ENCODE measurements around the gene DENND10. TPM values are rescaled to one million over a fixed set of nuclear protein-coding genes. Genes with fewer than 3 reads are reported as not detected.
"Not testable (repeated sequence)": the region's sequence is repeated elsewhere in the genome, so short reads cannot be mapped to it uniquely, and the experiment has no call there.

The DENND10 gene
- total and polyA plus RNA-seq, 5 donors = 14.1 to 27.9 (median 24.6) TPM

- no peaks in the 10 kb centered on the region for H3K4me1 ChIP-seq (ENCODE audit: control insufficient read depth, insufficient read depth, low read length)
- H3K9me3 ChIP-seq (ENCODE audit: control insufficient read depth, low read length) = no peaks in the 10 kb centered on the region
- no peaks in the 10 kb centered on the region for H3K27me3 ChIP-seq (ENCODE audit: control insufficient read depth, insufficient read depth)
- peak; percentile 93 for ATAC-seq
- DNase-seq = peak; percentile 79 to 90 (median 89)
- intact Hi-C loops (cut with DNase I) = loop anchor here in 1 of 4 donors (5.0 kb wide), 1 partner anchor 48 kb away; no protein-coding TSS in a partner anchor
- WGBS = under 1% methylated on average over 48 of the region's 48 CpGs
- H3K27ac ChIP-seq (ENCODE audit: low read length) = peak overlapping the region; percentile 92
- H3K4me3 ChIP-seq (ENCODE audit: low read length) = peak overlapping the region; percentile 79
These were observed 24.1 kb upstream of the DENND10 start for GRCh38 chr10:119079599-119080520.

- H3K4me3 ChIP-seq (ENCODE audit: low read length) = peak within 1 kb of the TSS; percentile 79
- DNase-seq = peak; percentile 94 to 98 (median 97)
- no peaks in the 10 kb centered on the region for H3K4me1 ChIP-seq (ENCODE audit: control insufficient read depth, insufficient read depth, low read length)
- intact Hi-C loops (cut with DNase I) = no loop called here
- ATAC-seq = peak; percentile 98
- no peaks in the 10 kb centered on the region for H3K27me3 ChIP-seq (ENCODE audit: control insufficient read depth, insufficient read depth)
- H3K27ac ChIP-seq (ENCODE audit: low read length) = peak within 1 kb of the TSS; percentile 92
- under 1% methylated on average over 74 of the region's 74 CpGs for WGBS
- no peaks in the 10 kb centered on the region for H3K9me3 ChIP-seq (ENCODE audit: control insufficient read depth, low read length)
These were observed 23.2 kb upstream of the DENND10 start, which contains the start of gene EIF3A for GRCh38 chr10:119080521-119081259. Gene EIF3A (minus strand): TSS chr10:119080817. CDS start chr10:119080676, 141 bp downstream.

- ATAC-seq = no peak
- no peak for DNase-seq
These were observed 19.0 kb upstream of the DENND10 start for GRCh38 chr10:119084896-119085295.

GRCh38 chr10:119087271-119087882, 16.5 kb upstream of the DENND10 start:
- H3K4me1 ChIP-seq (ENCODE audit: control insufficient read depth, insufficient read depth, low read length) = no peaks in the 10 kb centered on the region
- 59% methylated on average over 4 of the region's 4 CpGs for whole genome bisulfite sequencing
- no peak overlapping the region for H3K27ac ChIP-seq (ENCODE audit: low read length)
- DNase-seq (no peak), ATAC-seq (no peak)
- no peaks in the 10 kb centered on the region for H3K27me3 ChIP-seq (ENCODE audit: control insufficient read depth, insufficient read depth)
- intact Hi-C loops (cut with DNase I) = no loop called here
- H3K4me3 ChIP-seq (ENCODE audit: low read length) = no peak overlapping the region
- no peaks in the 10 kb centered on the region for H3K9me3 ChIP-seq (ENCODE audit: control insufficient read depth, low read length)

More at GRCh38 chr10:119084896-119085295, 19.0 kb upstream of the DENND10 start:
- 91% methylated on average over 11 of the region's 11 CpGs for WGBS
- Histone ChIP-seq H3K9me3 (ENCODE audit: control insufficient read depth, low read length) (no peaks in the 10 kb centered on the region), H3K27ac (ENCODE audit: low read length) (no peak overlapping the region), H3K4me1 (ENCODE audit: control insufficient read depth, insufficient read depth, low read length) (no peaks in the 10 kb centered on the region), H3K4me3 (ENCODE audit: low read length) (no peak overlapping the region), H3K27me3 (ENCODE audit: control insufficient read depth, insufficient read depth) (no peaks in the 10 kb centered on the region)
- intact Hi-C loops (cut with DNase I) = no loop called here

- intact Hi-C loops (cut with DNase I) = no loop called here
- WGBS = 84% methylated on average over 13 of the region's 13 CpGs
- no peaks in the 10 kb centered on the region for H3K9me3 ChIP-seq (ENCODE audit: control insufficient read depth, low read length)
- no peaks in the 10 kb centered on the region for H3K27me3 ChIP-seq (ENCODE audit: control insufficient read depth, insufficient read depth)
- DNase-seq (no peak), ATAC-seq (no peak)
- H3K4me1 ChIP-seq (ENCODE audit: control insufficient read depth, insufficient read depth, low read length) = no peaks in the 10 kb centered on the region
- no peak overlapping the region for H3K27ac ChIP-seq (ENCODE audit: low read length)
- no peak overlapping the region for H3K4me3 ChIP-seq (ENCODE audit: low read length)
These were observed 13.7 kb upstream of the DENND10 start for GRCh38 chr10:119090026-119090795.

GRCh38 chr10:119090968-119091367, 12.9 kb upstream of the DENND10 start:
- no peak for ATAC-seq
- intact Hi-C loops (cut with DNase I) = no loop called here

GRCh38 chr10:119095640-119096039, 8.3 kb upstream of the DENND10 start:
- WGBS = 84% methylated on average over 4 of the region's 4 CpGs

More at GRCh38 chr10:119090968-119091367, 12.9 kb upstream of the DENND10 start:
- no peaks in the 10 kb centered on the region for H3K9me3 ChIP-seq (ENCODE audit: control insufficient read depth, low read length)
- no peak overlapping the region for H3K27ac ChIP-seq (ENCODE audit: low read length)
- 72% methylated on average over 5 of the region's 5 CpGs for WGBS
- no peak for DNase-seq
- H3K4me1 ChIP-seq (ENCODE audit: control insufficient read depth, insufficient read depth, low read length) = no peaks in the 10 kb centered on the region
- no peak overlapping the region for H3K4me3 ChIP-seq (ENCODE audit: low read length)
- H3K27me3 ChIP-seq (ENCODE audit: control insufficient read depth, insufficient read depth) = no peaks in the 10 kb centered on the region

GRCh38 chr10:119096641-119097415, 7.1 kb upstream of the DENND10 start:
- H3K4me1 ChIP-seq (ENCODE audit: control insufficient read depth, insufficient read depth, low read length); intact Hi-C loops (cut with DNase I); DNase-seq; ATAC-seq; H3K27ac ChIP-seq (ENCODE audit: low read length); H3K4me3 ChIP-seq (ENCODE audit: low read length); H3K9me3 ChIP-seq (ENCODE audit: control insufficient read depth, low read length); H3K27me3 ChIP-seq (ENCODE audit: control insufficient read depth, insufficient read depth): not testable (repeated sequence)
- 96% methylated on average over 12 of the region's 12 CpGs for WGBS

More at GRCh38 chr10:119095640-119096039, 8.3 kb upstream of the DENND10 start:
- intact Hi-C loops (cut with DNase I) = no loop called here
- H3K9me3 ChIP-seq (ENCODE audit: control insufficient read depth, low read length) = no peaks in the 10 kb centered on the region
- no peak overlapping the region for H3K27ac ChIP-seq (ENCODE audit: low read length)
- no peak overlapping the region for H3K4me3 ChIP-seq (ENCODE audit: low read length)
- no peaks in the 10 kb centered on the region for H3K4me1 ChIP-seq (ENCODE audit: control insufficient read depth, insufficient read depth, low read length)
- ATAC-seq = no peak
- no peak for DNase-seq
- no peaks in the 10 kb centered on the region for H3K27me3 ChIP-seq (ENCODE audit: control insufficient read depth, insufficient read depth)

GRCh38 chr10:119098576-119098975, 5.3 kb upstream of the DENND10 start:
- H3K4me1 ChIP-seq (ENCODE audit: control insufficient read depth, insufficient read depth, low read length) = no peaks in the 10 kb centered on the region
- H3K9me3 ChIP-seq (ENCODE audit: control insufficient read depth, low read length) = no peaks in the 10 kb centered on the region
- intact Hi-C loops (cut with DNase I) = no loop called here
- WGBS = 93% methylated on average over 3 of the region's 3 CpGs
- H3K27ac ChIP-seq (ENCODE audit: low read length) = no peak overlapping the region
- DNase-seq (no peak), ATAC-seq (no peak)
- H3K4me3 ChIP-seq (ENCODE audit: low read length) = no peak overlapping the region
- no peaks in the 10 kb centered on the region for H3K27me3 ChIP-seq (ENCODE audit: control insufficient read depth, insufficient read depth)

All from right cardiac atrium (tissue), 5 donors.